T-helper 2 cell treated with Interferon-gamma antibody and Interleukin-4, amounts not matched to agents 100 ng/mL and 5 ng/mL, for 36 hours (primary cell): ENCODE data around the gene MARCHF3. TPM values are rescaled to one million over a fixed set of nuclear protein-coding genes. Genes with fewer than 3 reads are reported as not detected.
"Not testable (repeated sequence)": the region's sequence is repeated elsewhere in the genome, so short reads cannot be mapped to it uniquely, and the experiment has no call there.

Source experiments
- intact Hi-C: fragments of 100-400 bp; cut with micrococcal nuclease; formaldehyde crosslinking; loops from one replicate; pipeline ENCODE4 v1.15.1; 2023
- total RNA-seq: library from RNA; stranded (reverse); gene quantifications from 2 replicates; pipeline ENCODE4 v1.2.3, GENCODE V29; 2022

The MARCHF3 gene, protein sequence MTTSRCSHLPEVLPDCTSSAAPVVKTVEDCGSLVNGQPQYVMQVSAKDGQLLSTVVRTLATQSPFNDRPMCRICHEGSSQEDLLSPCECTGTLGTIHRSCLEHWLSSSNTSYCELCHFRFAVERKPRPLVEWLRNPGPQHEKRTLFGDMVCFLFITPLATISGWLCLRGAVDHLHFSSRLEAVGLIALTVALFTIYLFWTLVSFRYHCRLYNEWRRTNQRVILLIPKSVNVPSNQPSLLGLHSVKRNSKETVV
- total RNA-seq = 1.2 and 1.7 TPM in 2 replicates

- intact Hi-C loops = loop anchor here (1.0 to 5.0 kb wide), 7 partner anchors 43 to 607 kb away; partner anchors contain the start of genes C5orf63, GRAMD2B, LMNB1 and PHAX
Observed at GRCh38 chr5:127030259-127031146, at the start of gene MARCHF3. MARCHF3 (minus strand) TSS chr5:127030558; CDS start chr5:126918171, 112,387 bp downstream.

GRCh38 chr5:127079994-127080491 lies 49.7 kb upstream of the MARCHF3 start:
- intact Hi-C loops = no loop called here

- intact Hi-C loops = no loop called here
Observed at GRCh38 chr5:127077366-127077765, 47.0 kb upstream of the MARCHF3 start.

- intact Hi-C loops = no loop called here
Observed at GRCh38 chr5:127076315-127077129, 46.2 kb upstream of the MARCHF3 start.

DNA sequence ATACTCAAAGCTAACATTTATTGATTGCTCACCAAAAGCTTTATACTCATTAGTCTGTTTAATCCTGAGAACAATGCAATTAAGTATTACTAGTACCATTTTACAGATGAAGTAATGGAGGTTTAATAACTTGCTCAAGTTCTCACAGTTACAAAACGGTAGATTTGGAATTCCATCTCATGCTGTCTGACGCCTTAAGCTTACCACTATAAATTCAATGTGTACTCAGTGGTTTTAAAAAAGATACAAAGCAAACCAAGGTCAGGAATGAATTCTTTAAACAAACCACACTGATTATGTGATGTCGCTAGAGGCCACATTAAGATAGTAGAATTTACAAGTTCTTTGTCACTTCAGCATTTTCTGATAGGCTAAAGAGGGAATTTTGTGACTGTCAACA lies 44.1 kb upstream of the MARCHF3 start:
- intact Hi-C loops = loop anchor here (5.0 kb wide), 3 partner anchors 102 to 443 kb away; partner anchors contain the start of gene PRRC1

DNA sequence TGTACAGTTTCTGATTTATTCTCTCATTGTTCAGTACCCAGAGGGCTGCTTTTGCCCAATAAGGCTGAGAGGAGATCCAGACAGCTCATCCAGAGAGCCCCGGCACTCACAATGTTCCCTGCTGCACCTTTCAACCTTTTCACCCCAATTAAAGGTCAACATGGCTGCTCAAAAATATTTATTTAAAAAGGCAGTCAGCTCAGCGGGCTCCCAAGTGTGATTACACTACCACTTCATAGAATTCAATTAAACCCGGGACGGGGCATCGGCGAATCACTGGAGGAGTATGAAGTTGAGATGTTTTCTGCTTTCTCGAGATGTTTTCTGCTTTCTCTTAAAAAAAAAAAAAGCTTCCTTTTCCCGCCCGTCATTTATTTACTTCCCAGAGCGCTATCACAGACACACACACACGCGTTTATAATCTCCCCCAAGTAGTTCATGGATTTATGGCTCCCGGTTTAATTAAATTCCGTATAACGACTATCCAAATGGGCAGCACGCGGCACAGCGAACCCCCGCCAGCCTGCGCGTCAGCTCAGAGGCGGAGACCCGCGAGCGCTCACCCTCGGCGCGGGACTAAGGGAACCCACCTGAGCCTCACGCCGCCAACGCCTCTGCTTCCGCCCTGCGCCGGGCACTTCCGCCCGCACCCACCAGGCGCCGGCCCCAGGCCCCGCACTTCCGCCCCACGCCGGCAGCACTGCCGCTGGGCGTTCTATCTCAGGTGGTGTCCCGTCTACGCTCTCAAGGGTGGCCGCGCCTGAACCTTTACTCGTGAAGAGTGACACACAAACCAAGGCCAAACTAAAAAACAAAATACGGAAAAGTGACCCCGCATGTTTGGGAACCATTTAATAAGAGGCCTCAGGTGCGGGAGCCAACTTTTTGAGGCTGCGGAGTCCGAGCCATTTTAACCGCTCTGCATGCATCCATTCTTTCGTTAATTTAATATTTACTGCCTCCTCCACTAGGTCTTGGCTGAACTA lies 42.8 kb upstream of the MARCHF3 start, which contains the start of gene C5orf63:
TSS of gene C5orf63 (minus strand) at position 642 of the 986 bp plus-strand sequence. CDS start 14,507 bp downstream, outside the sequence.
- intact Hi-C loops = loop anchor here (1.0 to 5.0 kb wide), 4 partner anchors 43 to 444 kb away; partner anchors contain the start of genes MARCHF3 and PRRC1

DNA sequence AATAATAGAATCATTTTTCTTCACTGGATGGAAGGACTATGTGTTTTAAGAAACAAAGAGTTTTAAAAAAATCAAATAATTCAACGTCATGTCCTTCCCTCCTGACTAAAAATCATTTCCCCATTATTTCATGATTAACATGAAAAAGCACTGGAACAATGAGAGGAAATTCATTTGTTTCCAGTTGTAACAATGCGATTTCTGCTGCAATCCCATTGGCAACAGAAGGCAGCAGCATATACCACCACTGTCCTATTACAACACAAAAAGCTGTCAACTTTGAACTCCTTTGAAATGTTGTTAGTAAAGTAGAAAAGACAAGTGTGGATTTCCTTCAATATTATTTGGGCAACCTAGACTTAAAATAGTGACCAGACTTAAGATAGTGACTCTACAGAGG lies 39.9 kb upstream of the MARCHF3 start:
- intact Hi-C loops = loop anchor here (5.0 kb wide), 3 partner anchors 98 to 447 kb away; partner anchors contain the start of gene PRRC1

DNA sequence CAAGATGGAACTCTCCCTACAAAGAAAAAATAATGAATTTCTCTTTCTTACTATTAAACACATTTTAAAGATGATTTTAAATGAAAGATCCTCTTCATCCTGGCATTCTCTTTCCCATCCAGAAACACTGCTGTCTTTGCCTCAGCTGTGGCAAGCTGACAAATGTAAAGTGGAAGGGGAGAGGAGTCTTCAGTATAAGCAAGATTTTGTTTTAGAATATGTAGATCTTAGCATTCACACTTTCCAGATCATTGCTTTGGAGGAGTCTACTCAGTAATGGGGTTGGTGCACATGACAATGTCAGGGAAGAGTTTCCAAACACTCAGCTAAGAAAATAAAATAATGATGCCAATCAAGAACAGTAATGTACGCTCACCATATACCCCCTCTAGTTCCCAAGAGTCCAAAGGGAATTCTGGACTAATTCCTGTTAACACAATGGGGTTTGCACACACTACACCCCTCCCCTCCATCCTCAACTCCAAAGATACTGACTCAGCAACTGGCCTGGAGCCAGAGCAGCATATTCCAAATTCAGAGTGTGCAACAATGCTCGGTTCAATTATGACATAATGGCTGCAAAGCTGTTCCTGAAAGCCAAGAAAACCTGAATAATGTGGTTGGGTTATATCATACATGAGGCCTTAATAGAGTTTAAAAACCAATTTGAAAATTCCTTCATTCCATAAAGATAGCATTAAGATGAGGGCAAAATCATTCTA lies 38.3 kb upstream of the MARCHF3 start:
- intact Hi-C loops = no loop called here

- intact Hi-C loops = no loop called here
Observed at GRCh38 chr5:127066721-127067120, 36.4 kb upstream of the MARCHF3 start.

DNA sequence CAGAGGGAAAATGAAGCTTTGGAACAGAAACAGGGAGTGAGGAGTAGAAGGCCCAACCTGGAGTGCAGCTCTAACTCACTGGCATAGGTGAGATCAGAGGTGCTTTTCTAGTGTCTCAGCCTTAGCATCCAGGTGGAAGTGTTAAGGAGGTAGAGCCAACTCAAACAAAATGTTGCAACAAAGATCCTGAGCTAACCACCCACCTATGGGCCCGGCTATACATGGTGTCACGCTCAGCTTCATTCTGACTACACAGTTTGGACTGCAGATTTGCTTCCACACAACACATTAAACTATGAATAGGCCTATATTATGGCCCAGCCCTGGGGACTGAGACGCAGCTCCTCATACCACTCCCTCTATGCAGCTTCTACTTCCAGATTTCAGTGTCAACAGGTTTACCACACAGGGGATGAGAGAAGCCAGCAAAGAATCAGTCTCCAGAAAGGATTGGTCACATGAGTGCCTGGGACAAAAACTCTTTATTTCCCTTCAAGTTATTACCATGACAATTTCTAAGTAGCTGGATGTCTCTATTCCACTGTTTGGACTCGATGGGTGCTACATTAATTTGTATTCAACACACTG lies 34.0 kb upstream of the MARCHF3 start:
- intact Hi-C loops = no loop called here

DNA sequence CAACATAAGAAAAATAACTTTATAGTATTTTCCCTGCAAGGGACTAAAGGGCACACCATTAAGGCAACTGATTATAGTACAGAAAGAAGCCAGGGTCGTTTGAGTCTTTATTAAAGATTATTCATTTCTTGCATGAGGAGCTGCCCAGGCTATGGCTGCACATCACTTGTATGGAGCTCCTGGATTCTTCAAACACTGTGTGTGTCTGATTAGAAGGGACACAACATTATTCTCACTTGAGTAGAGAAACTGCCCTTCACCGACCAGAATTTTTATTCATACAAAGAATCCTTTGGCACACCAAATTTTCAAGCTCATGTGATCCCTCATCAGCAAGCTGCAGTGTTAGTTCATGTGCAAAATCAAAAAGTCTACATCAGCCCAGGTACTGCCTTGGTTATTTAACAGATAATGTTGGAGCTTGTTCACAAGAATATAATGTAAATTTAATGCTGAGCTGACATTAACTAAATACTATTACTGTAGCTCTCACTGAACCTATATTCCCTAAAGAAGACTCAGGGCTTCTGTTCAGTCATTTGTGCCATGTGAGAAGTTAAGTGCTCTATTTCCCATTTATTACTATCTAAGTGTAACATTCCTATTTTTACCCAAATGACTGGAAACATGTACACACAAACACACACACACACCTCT lies 33.0 kb upstream of the MARCHF3 start:
- intact Hi-C loops = no loop called here

GRCh38 chr5:127061956-127062355 lies 31.6 kb upstream of the MARCHF3 start:
- intact Hi-C loops = no loop called here

DNA sequence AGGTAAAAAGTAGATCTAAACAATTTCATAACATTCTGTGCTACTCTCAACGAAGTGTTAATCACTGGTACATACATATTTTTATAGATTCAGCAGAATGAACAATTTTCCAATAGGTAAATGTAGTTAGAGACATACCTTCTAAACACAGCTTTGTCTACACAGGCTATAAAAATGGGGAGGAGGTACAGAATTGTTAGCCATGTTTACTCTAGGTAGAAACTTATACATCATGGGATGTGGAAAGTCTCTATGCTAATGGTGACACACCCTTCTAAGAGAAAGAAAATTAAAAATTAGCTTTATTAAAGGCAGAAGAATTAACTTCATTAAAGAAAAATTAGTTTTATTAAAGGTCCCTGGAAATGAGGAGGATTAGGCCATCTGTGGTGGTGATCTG lies 31.2 kb upstream of the MARCHF3 start:
- intact Hi-C loops = no loop called here

- intact Hi-C loops = no loop called here
Observed at GRCh38 chr5:127060470-127060985, 30.2 kb upstream of the MARCHF3 start.

DNA sequence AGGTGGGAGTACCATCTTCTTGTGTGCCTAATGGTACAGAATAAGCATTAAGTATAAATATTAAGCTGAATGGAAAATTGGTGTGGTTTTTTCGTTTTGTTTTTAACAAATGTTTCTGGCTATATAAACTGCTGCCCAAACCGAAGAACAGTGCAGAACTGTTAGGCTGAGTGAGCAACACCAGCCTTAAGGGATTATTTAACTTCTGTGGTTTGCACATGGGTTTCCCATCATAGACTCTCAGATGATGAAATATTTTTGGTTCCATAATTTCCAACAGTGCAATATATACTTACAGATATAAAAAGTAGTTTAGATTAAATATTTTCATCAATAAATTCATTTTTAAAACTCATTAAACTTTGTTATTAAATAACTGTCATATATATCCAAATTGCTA lies 26.5 kb upstream of the MARCHF3 start:
- intact Hi-C loops = no loop called here

- intact Hi-C loops = no loop called here
Observed at GRCh38 chr5:127055880-127056653, 25.7 kb upstream of the MARCHF3 start.

GRCh38 chr5:127053551-127053950 lies 23.2 kb upstream of the MARCHF3 start:
- intact Hi-C loops = not testable (repeated sequence)
